ENCODE results near the gene STK38L.

DNA sequence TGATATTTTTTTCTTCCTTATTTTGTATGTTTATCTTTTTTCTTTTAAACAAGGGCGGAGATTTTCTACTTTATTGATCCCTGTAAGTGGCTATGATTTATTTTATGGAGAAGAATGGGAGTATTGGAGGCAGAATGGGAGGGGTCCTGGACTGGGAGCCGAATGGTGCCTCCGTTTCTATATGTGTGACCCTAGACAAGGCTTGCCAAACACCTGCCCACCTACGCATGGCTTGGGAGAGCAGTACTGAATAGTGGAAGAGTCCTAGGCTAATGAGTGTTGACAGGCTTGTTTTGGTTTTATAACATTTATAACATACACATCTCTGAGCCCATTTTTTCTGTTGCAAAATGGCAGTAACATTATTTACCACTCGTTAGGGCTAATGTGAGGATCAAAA is 29.0 kb downstream of the STK38L start:
- TF ChIP-seq, protein P1, sequence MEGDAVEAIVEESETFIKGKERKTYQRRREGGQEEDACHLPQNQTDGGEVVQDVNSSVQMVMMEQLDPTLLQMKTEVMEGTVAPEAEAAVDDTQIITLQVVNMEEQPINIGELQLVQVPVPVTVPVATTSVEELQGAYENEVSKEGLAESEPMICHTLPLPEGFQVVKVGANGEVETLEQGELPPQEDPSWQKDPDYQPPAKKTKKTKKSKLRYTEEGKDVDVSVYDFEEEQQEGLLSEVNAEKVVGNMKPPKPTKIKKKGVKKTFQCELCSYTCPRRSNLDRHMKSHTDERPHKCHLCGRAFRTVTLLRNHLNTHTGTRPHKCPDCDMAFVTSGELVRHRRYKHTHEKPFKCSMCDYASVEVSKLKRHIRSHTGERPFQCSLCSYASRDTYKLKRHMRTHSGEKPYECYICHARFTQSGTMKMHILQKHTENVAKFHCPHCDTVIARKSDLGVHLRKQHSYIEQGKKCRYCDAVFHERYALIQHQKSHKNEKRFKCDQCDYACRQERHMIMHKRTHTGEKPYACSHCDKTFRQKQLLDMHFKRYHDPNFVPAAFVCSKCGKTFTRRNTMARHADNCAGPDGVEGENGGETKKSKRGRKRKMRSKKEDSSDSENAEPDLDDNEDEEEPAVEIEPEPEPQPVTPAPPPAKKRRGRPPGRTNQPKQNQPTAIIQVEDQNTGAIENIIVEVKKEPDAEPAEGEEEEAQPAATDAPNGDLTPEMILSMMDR (conservative IDR thresholded peaks at IDR 0.05; ENCODE audit: low read depth, low read length), result no peak
- no peak for TF ChIP-seq MAFK (IDR thresholded peaks at IDR 0.05; ENCODE audit: low read depth, low read length)
- TF ChIP-seq MXI1 (IDR thresholded peaks at IDR 0.05; ENCODE audit: borderline replicate concordance, low read depth, low read length), result no peak
- TF ChIP-seq POLR2A (IDR thresholded peaks at IDR 0.05; ENCODE audit: low read depth, low read length), result no peak
- no peak for TF ChIP-seq SMC3 (IDR thresholded peaks at IDR 0.05; ENCODE audit: low read depth, low read length)
- TF ChIP-seq, protein P2, sequence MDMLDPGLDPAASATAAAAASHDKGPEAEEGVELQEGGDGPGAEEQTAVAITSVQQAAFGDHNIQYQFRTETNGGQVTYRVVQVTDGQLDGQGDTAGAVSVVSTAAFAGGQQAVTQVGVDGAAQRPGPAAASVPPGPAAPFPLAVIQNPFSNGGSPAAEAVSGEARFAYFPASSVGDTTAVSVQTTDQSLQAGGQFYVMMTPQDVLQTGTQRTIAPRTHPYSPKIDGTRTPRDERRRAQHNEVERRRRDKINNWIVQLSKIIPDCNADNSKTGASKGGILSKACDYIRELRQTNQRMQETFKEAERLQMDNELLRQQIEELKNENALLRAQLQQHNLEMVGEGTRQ (IDR thresholded peaks at IDR 0.05; ENCODE audit: low read depth, low read length), result no peak
- TF ChIP-seq RFX5 (IDR thresholded peaks at IDR 0.05; ENCODE audit: low read depth, low read length), result no peak
- no peak for TF ChIP-seq BHLHE40 (IDR thresholded peaks at IDR 0.05; ENCODE audit: low read depth, low read length)

Data from IMR-90 (cell line).